Measurements from ENCODE around the gene VAT1L. TPM values are rescaled to one million over a fixed set of nuclear protein-coding genes. Genes with fewer than 3 reads are reported as not detected.
"Not testable (repeated sequence)": the region's sequence is repeated elsewhere in the genome, so short reads cannot be mapped to it uniquely, and the experiment has no call there.

VAT1L gene
- polyA plus RNA-seq, 4 donors: 4.9 to 6.1 (median 5.5) TPM

GRCh38 chr16:77986011-77986740, 197.8 kb downstream of the VAT1L start:
- no peak for DNase-seq (ENCODE audit: low read depth in 4 of 4, low spot score in 3 of 4)

GRCh38 chr16:77987810-77988209, 199.4 kb downstream of the VAT1L start:
- no peak for DNase-seq (ENCODE audit: low read depth in 4 of 4, low spot score in 3 of 4)

- DNase-seq (ENCODE audit: low read depth in 4 of 4, low spot score in 3 of 4): no peak
Measured at GRCh38 chr16:77989846-77990245, 201.5 kb downstream of the VAT1L start.

- DNase-seq (ENCODE audit: low read depth in 4 of 4, low spot score in 3 of 4): no peak
Measured at GRCh38 chr16:77991701-77992100, 203.3 kb downstream of the VAT1L start.

GRCh38 chr16:77992381-77992780, 204.0 kb downstream of the VAT1L start:
- not testable (repeated sequence) for DNase-seq (ENCODE audit: low read depth in 4 of 4, low spot score in 3 of 4)

GRCh38 chr16:77993111-77993985, 205.0 kb downstream of the VAT1L start:
- no peak for DNase-seq (ENCODE audit: low read depth in 4 of 4, low spot score in 3 of 4)

GRCh38 chr16:77995843-77996455, 207.6 kb downstream of the VAT1L start:
- DNase-seq (ENCODE audit: low read depth in 4 of 4, low spot score in 3 of 4): no peak

- DNase-seq (ENCODE audit: low read depth in 4 of 4, low spot score in 3 of 4): no peak
Measured at GRCh38 chr16:77998350-77999023, 210.1 kb downstream of the VAT1L start.

- no peak for DNase-seq (ENCODE audit: low read depth in 4 of 4, low spot score in 3 of 4)
Measured at GRCh38 chr16:78001451-78002025, 213.2 kb downstream of the VAT1L start.

- peak; percentile 44 to 60 (median 55) for DNase-seq (ENCODE audit: low read depth in 4 of 4, low spot score in 3 of 4)
Measured at GRCh38 chr16:78002915-78003538, 214.7 kb downstream of the VAT1L start.

GRCh38 chr16:78004517-78004916, 216.2 kb downstream of the VAT1L start:
- no peak for DNase-seq (ENCODE audit: low read depth in 4 of 4, low spot score in 3 of 4)

GRCh38 chr16:78005881-78006280, 217.5 kb downstream of the VAT1L start:
- no peak for DNase-seq (ENCODE audit: low read depth in 4 of 4, low spot score in 3 of 4)

GRCh38 chr16:78007121-78007520, 218.8 kb downstream of the VAT1L start:
- DNase-seq (ENCODE audit: low read depth in 4 of 4, low spot score in 3 of 4): no peak

- DNase-seq (ENCODE audit: low read depth in 4 of 4, low spot score in 3 of 4): no peak
Measured at GRCh38 chr16:78022347-78023060, 234.1 kb downstream of the VAT1L start, which contains the start of gene CLEC3A. CLEC3A (plus strand) TSS chr16:78022548; CDS start chr16:78022627, 79 bp downstream.

- DNase-seq (ENCODE audit: low read depth in 4 of 4, low spot score in 3 of 4): no peak
Measured at GRCh38 chr16:78024159-78024558, 235.8 kb downstream of the VAT1L start.

- DNase-seq (ENCODE audit: low read depth in 4 of 4, low spot score in 3 of 4): no peak
Measured at GRCh38 chr16:78025631-78026030, 237.3 kb downstream of the VAT1L start.

GRCh38 chr16:78028018-78028417, 239.7 kb downstream of the VAT1L start:
- DNase-seq (ENCODE audit: low read depth in 4 of 4, low spot score in 3 of 4): no peak

Data from right renal pelvis (tissue), 4 donors.